ENCODE results near the gene FANK1. TPM values are rescaled to one million over a fixed set of nuclear protein-coding genes. Genes with fewer than 3 reads are reported as not detected.

FANK1 gene
- total RNA-seq, 1 experiment from 2014 or later, result 1.4 TPM

GRCh38 chr10:126058104-126058503, 161.7 kb downstream of the FANK1 start:
- Histone ChIP-seq H3K36me3 (ENCODE audit: insufficient read depth, low read length, poor library complexity, severe bottlenecking) (no peaks in the 10 kb centered on the region), H3K4me1 (ENCODE audit: insufficient read depth, low read length, poor library complexity, severe bottlenecking) (no peaks in the 10 kb centered on the region), H3K27ac (ENCODE audit: low read depth, low read length, poor library complexity, severe bottlenecking) (no peak overlapping the region), H3K9me3 (ENCODE audit: low read depth, low read length, poor library complexity, severe bottlenecking) (no peaks in the 10 kb centered on the region), H3K4me3 (ENCODE audit: low read depth, low read length, poor library complexity, severe bottlenecking) (no peak overlapping the region), H3K27me3 (replicated peaks; ENCODE audit: insufficient read depth, low read depth, low read length, poor library complexity) (peaks cover 8% of the 10 kb centered on the region)
- POLR2A ChIA-PET (ENCODE audit: low non-redundant PET), result no interaction called here
- BruUV-seq (replicated peaks), result no TSS peak
- TF ChIP-seq CTCF (conservative IDR thresholded peaks at IDR 0.05; ENCODE audit: low read depth, low read length) (no peak), EZH2 (IDR thresholded peaks at IDR 0.05; ENCODE audit: borderline replicate concordance, low read depth, low read length, poor library complexity, severe bottlenecking) (no peak)
- no peak for DNase-seq (ENCODE audit: low spot score)
- intact Hi-C loops (cut with micrococcal nuclease; ENCODE audit: unreplicated experiment), result no loop called here
- CTCF ChIA-PET, result no interaction called here

GRCh38 chr10:126058507-126058906, 162.1 kb downstream of the FANK1 start:
- ChIA-PET CTCF (no interaction called here), POLR2A (ENCODE audit: low non-redundant PET) (no interaction called here)

More at GRCh38 chr10:126058507-126058906, 162.1 kb downstream of the FANK1 start:
- Histone ChIP-seq H3K4me1 (ENCODE audit: insufficient read depth, low read length, poor library complexity, severe bottlenecking) (no peaks in the 10 kb centered on the region), H3K4me3 (ENCODE audit: low read depth, low read length, poor library complexity, severe bottlenecking) (no peak overlapping the region), H3K27ac (ENCODE audit: low read depth, low read length, poor library complexity, severe bottlenecking) (no peak overlapping the region), H3K36me3 (ENCODE audit: insufficient read depth, low read length, poor library complexity, severe bottlenecking) (no peaks in the 10 kb centered on the region), H3K27me3 (replicated peaks; ENCODE audit: insufficient read depth, low read depth, low read length, poor library complexity) (peaks cover 8% of the 10 kb centered on the region), H3K9me3 (ENCODE audit: low read depth, low read length, poor library complexity, severe bottlenecking) (no peaks in the 10 kb centered on the region)
- no peak for DNase-seq (ENCODE audit: low spot score)
- no TSS peak for BruUV-seq (replicated peaks)
- intact Hi-C loops (cut with micrococcal nuclease; ENCODE audit: unreplicated experiment), result no loop called here
- TF ChIP-seq EZH2 (IDR thresholded peaks at IDR 0.05; ENCODE audit: borderline replicate concordance, low read depth, low read length, poor library complexity, severe bottlenecking), result no peak
- TF ChIP-seq CTCF (conservative IDR thresholded peaks at IDR 0.05; ENCODE audit: low read depth, low read length), result no peak

Other genes starting within 250 kb of the FANK1 start
- 0.61 and 1.3 TPM in 2 replicates for gene TEX36, start 213.4 kb upstream of the FANK1 start, total RNA-seq (2021)
- gene EDRF1, start 176.9 kb upstream of the FANK1 start, total RNA-seq (2021), result 37.8 and 40.5 TPM in 2 replicates
- not detected in 2 replicates for gene MMP21, start 120.7 kb upstream of the FANK1 start, total RNA-seq (2021)
- gene UROS, start 73.3 kb upstream of the FANK1 start, total RNA-seq (2021), result 65.6 and 70.7 TPM in 2 replicates
- gene BCCIP, start 73.0 kb upstream of the FANK1 start, total RNA-seq (2021), result 95.9 and 113 TPM in 2 replicates
- gene DHX32, start 15.3 kb upstream of the FANK1 start, total RNA-seq (2021), result 36.2 and 45.4 TPM in 2 replicates